HepG2 (cell line): ENCODE results near the gene INPP4B. TPM values are rescaled to one million over a fixed set of nuclear protein-coding genes. Genes with fewer than 3 reads are reported as not detected.

Source experiments
- ATAC-seq: fragments of 200-7000 bp; cut with Tn5 transposase; 3 replicates; pipeline ENCODE4 v1.9.1; 2020; ENCODE audit warnings: mild to moderate bottlenecking, moderate library complexity
- BruUV-seq: library from RNA; stranded (reverse); fragments of 400-500 nt; replicated peaks from 2 replicates; lab custom pipeline; 2021; lab: Mats Ljungman, UMichigan
- CTCF ChIA-PET: fragments of 300-600 bp; formaldehyde crosslinking; extraction: SDS; loops from one replicate; lab custom pipeline; 2021; ENCODE audit warnings: low total read pairs, inconsistent platforms, low intra/inter-chr PET ratio; lab: Yijun Ruan, JAX
- POLR2A ChIA-PET: fragments of 350-600 bp; sonication (Branson Sonifier 250); formaldehyde crosslinking; loops from one replicate; lab custom pipeline; 2020; ENCODE audit warnings: antibody characterized with exemption, inconsistent platforms; lab: Yijun Ruan, JAX
- DNase-seq: peaks from one replicate; pipeline ENCODE4 v3.0.0-alpha.2; 2015; ENCODE audit warnings: low spot score
- FAIRE-seq: peaks from 3 replicates; lab custom pipeline; 2011; peaks lifted over from hg19 to GRCh38; lab: Jason Lieb, UNC
- H2AFZ ChIP-seq: one replicate; pipeline ENCODE4 v1.6.1; 2011; ENCODE audit warnings: low read length, inconsistent platforms
- H3K27ac ChIP-seq: fragments of 300-600 bp; 3 replicates; pipeline ENCODE4 v1.8.0; 2011; ENCODE audit warnings: mixed run types, mild to moderate bottlenecking, mixed read lengths, low read length, inconsistent platforms; ENCODE audit not compliant: insufficient read depth; ENCODE audit errors: extremely low read length
- H3K27me3 ChIP-seq, 2 experiments: fragments of 200-600 bp in 1 of 2; 2 replicates in 1 of 2; 3 replicates in 1 of 2; pipeline versions ENCODE4 v1.6.0 to v1.8.0; 2011; ENCODE audit warnings: low read length in 2 of 2, mild to moderate bottlenecking in 2 of 2, moderate library complexity in 2 of 2, inconsistent platforms in 1 of 2; ENCODE audit not compliant: insufficient read depth in 2 of 2, control insufficient read depth in 1 of 2
- H3K36me3 ChIP-seq, 2 experiments: fragments of 200-600 bp in 1 of 2; replicated peaks in 1 of 2; 2 replicates in 1 of 2; 3 replicates in 1 of 2; pipeline versions ENCODE4 v1.5.1 to v1.8.0; 2011; ENCODE audit warnings: low read length in 2 of 2, inconsistent platforms in 1 of 2; ENCODE audit not compliant: insufficient read depth in 2 of 2, control insufficient read depth in 1 of 2
- H3K4me1 ChIP-seq: 2 replicates; pipeline ENCODE4 v1.5.1; 2012; ENCODE audit warnings: low read length, inconsistent platforms; ENCODE audit not compliant: insufficient read depth
- H3K4me2 ChIP-seq: 2 replicates; pipeline ENCODE4 v1.6.0; 2011; ENCODE audit warnings: low read depth, low read length, inconsistent platforms
- H3K4me3 ChIP-seq, 3 experiments: fragments of 200-600 bp in 1 of 3; sonication (generic), shearing (Covaris generic) in 1 of 3; replicated peaks in 1 of 3; 2 replicates each; pipeline ENCODE4 v1.5.1; 2011 to 2016; ENCODE audit warnings: low read length in 3 of 3, inconsistent platforms in 2 of 3, low read depth in 2 of 3, mild to moderate bottlenecking in 2 of 3, control low read depth in 1 of 3, mixed read lengths in 1 of 3; ENCODE audit not compliant: insufficient read depth in 1 of 3
- H3K79me2 ChIP-seq: one replicate; pipeline ENCODE4 v1.6.1; 2011; ENCODE audit warnings: low read length, inconsistent platforms; ENCODE audit not compliant: insufficient read depth
- H3K9ac ChIP-seq: 2 replicates; pipeline ENCODE4 v1.6.0; 2011; ENCODE audit warnings: mild to moderate bottlenecking, low read depth, low read length, inconsistent platforms; ENCODE audit not compliant: insufficient read depth
- H3K9me3 ChIP-seq: 2 replicates; pipeline ENCODE4 v1.5.1; 2012; ENCODE audit warnings: mild to moderate bottlenecking, low read length
- H4K20me1 ChIP-seq: 2 replicates; pipeline ENCODE4 v1.6.0; 2011; ENCODE audit warnings: inconsistent platforms, mild to moderate bottlenecking, low read length, moderate library complexity; ENCODE audit not compliant: insufficient read depth
- CBX5 ChIP-seq: sonication (generic); formaldehyde crosslinking; IDR thresholded peaks from 2 replicates; pipeline ENCODE4 v1.4.0; 2020; ENCODE audit warnings: missing genetic modification reagents, borderline replicate concordance
- KMT2B ChIP-seq: IDR thresholded peaks from 2 replicates; pipeline ENCODE4 v1.6.1; 2016; ENCODE audit warnings: missing genetic modification reagents, missing compliant biosample characterization
- MZF1 ChIP-seq: sonication (generic); formaldehyde crosslinking; IDR thresholded peaks from 2 replicates; pipeline ENCODE4 v1.8.1; 2023; ENCODE audit warnings: mild to moderate bottlenecking, missing genetic modification reagents, borderline replicate concordance
- SMAD9 ChIP-seq: sonication (generic); formaldehyde crosslinking; IDR thresholded peaks from 2 replicates; pipeline ENCODE4 v1.5.1; 2020; ENCODE audit warnings: mild to moderate bottlenecking, missing genetic modification reagents
- ZFP41 ChIP-seq: sonication (generic); formaldehyde crosslinking; IDR thresholded peaks from 2 replicates; pipeline ENCODE4 v1.4.0; 2020; ENCODE audit warnings: mild to moderate bottlenecking, missing genetic modification reagents, borderline replicate concordance
- ZNF274 ChIP-seq: sonication (generic); formaldehyde crosslinking; IDR thresholded peaks from 2 replicates; pipeline ENCODE4 v1.5.1; 2020; ENCODE audit warnings: mild to moderate bottlenecking, missing genetic modification reagents
- ZNF329 ChIP-seq: sonication (generic); formaldehyde crosslinking; IDR thresholded peaks from 2 replicates; pipeline ENCODE4 v1.9.0; 2021; ENCODE audit warnings: low read depth, mild to moderate bottlenecking, missing genetic modification reagents
- ZNF644 ChIP-seq: IDR thresholded peaks from 2 replicates; pipeline ENCODE4 v1.6.1; 2016; ENCODE audit warnings: low read depth
- ZSCAN29 ChIP-seq: sonication (generic); formaldehyde crosslinking; conservative IDR thresholded peaks from 2 replicates; pipeline ENCODE4 v1.4.0; 2020; ENCODE audit warnings: mild to moderate bottlenecking, missing genetic modification reagents
- in situ Hi-C: cut with HindIII; loops from 2 replicates; pipeline ENCODE4 v1.10.0; 2017; ENCODE audit warnings: low pct_unique_long_range_greater_than_20kb; ENCODE audit not compliant: extremely low pct_ligation_motif_present
- intact Hi-C: fragments of 100-400 bp; cut with micrococcal nuclease; formaldehyde crosslinking; loops from one replicate; pipeline ENCODE4 v1.10.0; 2022; ENCODE audit not compliant: unreplicated experiment
- polyA plus RNA-seq, 8 experiments: library from polyadenylated mRNA; depleted of rRNA in 3 of 8; stranded (reverse) in 7 of 8; unstranded in 1 of 8; fragments of >200 nt; fragmentation: Illumina TruSeq in 4 of 8; extraction: Trizol in 4 of 8; gene quantifications; 2 replicates each; pipeline versions ENCODE4 v1.2.1 to v1.2.3, GENCODE V29; 2011 to 2016; ENCODE audit warnings: low read depth in 4 of 8, missing spikeins in 1 of 8, mixed read lengths in 1 of 8; ENCODE audit not compliant: insufficient read depth in 1 of 8
- total RNA-seq, 5 experiments: library from RNA; depleted of rRNA; stranded (reverse); fragments of >200 nt; fragmentation: Illumina TruSeq; extraction: Trizol; gene quantifications; 2 replicates each; pipeline ENCODE4 v1.2.3, GENCODE V29; 2016; ENCODE audit warnings: low read depth in 1 of 5
- TF ChIP-seq, protein P1 (sequence below): sonication (generic); formaldehyde crosslinking; IDR thresholded peaks from 2 replicates; pipeline ENCODE4 v1.5.0; 2020; ENCODE audit warnings: mild to moderate bottlenecking, missing genetic modification reagents
- TF ChIP-seq, protein P2 (sequence below): sonication (generic); formaldehyde crosslinking; IDR thresholded peaks from 2 replicates; pipeline ENCODE4 v1.5.1; 2020; ENCODE audit warnings: mild to moderate bottlenecking, moderate library complexity, missing genetic modification reagents
- TF ChIP-seq, protein P3 (sequence below): sonication (generic); formaldehyde crosslinking; IDR thresholded peaks from 2 replicates; pipeline ENCODE4 v1.5.0; 2020; ENCODE audit warnings: missing genetic modification reagents

Gene INPP4B
- total and polyA plus RNA-seq, 2 of the 13 experiments (the other 11 are each of a cell fraction or from before 2014, with no cell fraction given): not detected

DNA sequence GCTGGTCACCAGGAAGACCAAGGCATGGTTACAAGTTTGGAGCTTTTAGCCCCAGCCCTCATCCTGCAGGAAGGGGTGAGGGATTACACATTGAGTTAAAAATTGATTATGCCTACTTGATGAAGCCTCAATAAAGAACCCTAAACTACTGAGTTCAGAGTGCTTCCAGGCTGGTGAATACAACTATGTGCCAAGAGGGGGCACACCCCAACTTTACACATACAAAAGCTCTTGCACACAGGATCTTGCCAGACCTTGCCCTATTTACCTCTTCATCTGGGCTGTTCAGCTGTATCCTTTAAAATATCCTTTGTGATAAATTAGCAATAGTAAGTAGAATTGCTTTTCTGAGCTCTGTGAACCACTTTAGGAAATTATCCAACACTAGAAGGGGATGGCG is 489.3 kb downstream of the INPP4B start (continued):
- TF ChIP-seq, protein P1, sequence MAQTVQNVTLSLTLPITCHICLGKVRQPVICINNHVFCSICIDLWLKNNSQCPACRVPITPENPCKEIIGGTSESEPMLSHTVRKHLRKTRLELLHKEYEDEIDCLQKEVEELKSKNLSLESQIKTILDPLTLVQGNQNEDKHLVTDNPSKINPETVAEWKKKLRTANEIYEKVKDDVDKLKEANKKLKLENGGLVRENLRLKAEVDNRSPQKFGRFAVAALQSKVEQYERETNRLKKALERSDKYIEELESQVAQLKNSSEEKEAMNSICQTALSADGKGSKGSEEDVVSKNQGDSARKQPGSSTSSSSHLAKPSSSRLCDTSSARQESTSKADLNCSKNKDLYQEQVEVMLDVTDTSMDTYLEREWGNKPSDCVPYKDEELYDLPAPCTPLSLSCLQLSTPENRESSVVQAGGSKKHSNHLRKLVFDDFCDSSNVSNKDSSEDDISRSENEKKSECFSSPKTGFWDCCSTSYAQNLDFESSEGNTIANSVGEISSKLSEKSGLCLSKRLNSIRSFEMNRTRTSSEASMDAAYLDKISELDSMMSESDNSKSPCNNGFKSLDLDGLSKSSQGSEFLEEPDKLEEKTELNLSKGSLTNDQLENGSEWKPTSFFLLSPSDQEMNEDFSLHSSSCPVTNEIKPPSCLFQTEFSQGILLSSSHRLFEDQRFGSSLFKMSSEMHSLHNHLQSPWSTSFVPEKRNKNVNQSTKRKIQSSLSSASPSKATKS (CRISPR knock-in tag): no peak
- TF ChIP-seq, all 625 proteins: peak for 0

DNA sequence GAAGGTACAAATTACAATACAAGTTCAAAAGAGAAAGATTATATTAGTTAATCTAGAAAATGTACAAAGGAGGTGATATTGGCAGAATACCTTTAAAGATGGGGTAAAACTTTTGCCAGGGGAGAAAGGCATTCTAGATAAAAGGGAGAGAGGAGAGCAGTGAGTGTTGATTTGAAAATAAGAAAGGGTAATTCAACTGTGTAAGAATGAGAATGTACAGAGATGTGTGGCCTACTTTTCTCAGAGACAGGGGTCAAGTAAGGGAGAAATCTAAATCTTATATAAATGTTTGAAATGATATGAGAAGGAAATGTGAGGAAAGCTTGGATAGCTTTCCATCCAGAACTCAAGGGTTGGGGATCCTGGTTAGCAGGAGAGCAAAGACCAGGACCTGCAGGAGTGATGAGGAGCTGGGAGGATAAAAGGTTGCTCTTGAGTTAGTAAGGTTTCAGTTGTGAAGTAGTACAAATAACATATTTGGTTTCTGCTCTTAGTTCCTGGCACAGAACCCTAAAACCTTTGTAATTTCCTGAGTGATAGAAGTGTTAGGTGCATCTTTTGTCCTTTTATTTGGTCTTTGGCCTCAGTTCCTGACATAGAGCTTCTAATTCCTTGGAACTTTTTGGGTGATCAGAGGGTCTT is 489.9 kb downstream of the INPP4B start:
- Histone ChIP-seq H3K27ac (no peak overlapping the region), H3K4me1 (no peaks in the 10 kb centered on the region), H3K27me3 (no peaks in the 10 kb centered on the region), H4K20me1 (no peaks in the 10 kb centered on the region), H3K9ac (no peak overlapping the region), H3K36me3 (no peaks in the 10 kb centered on the region), H2AFZ (no peak overlapping the region), H3K79me2 (no peaks in the 10 kb centered on the region), H3K4me2 (no peak overlapping the region), H3K4me3 (no peak overlapping the region), H3K9me3 (no peaks in the 10 kb centered on the region)
- DNase-seq (no peak), FAIRE-seq (no peak), ATAC-seq (no peak)
- ChIA-PET POLR2A (no interaction called here), CTCF (no interaction called here)
- TF ChIP-seq MZF1 (CRISPR knock-in tag) (no peak), ZNF644 (CRISPR knock-in tag) (no peak), ZNF329 (no peak), SMAD9 (CRISPR knock-in tag) (no peak), CBX5 (CRISPR knock-in tag) (no peak), ZSCAN29 (CRISPR knock-in tag) (no peak), ZNF274 (CRISPR knock-in tag) (no peak), ZFP41 (CRISPR knock-in tag) (no peak), KMT2B (CRISPR knock-in tag) (no peak)
- TF ChIP-seq, protein P2, sequence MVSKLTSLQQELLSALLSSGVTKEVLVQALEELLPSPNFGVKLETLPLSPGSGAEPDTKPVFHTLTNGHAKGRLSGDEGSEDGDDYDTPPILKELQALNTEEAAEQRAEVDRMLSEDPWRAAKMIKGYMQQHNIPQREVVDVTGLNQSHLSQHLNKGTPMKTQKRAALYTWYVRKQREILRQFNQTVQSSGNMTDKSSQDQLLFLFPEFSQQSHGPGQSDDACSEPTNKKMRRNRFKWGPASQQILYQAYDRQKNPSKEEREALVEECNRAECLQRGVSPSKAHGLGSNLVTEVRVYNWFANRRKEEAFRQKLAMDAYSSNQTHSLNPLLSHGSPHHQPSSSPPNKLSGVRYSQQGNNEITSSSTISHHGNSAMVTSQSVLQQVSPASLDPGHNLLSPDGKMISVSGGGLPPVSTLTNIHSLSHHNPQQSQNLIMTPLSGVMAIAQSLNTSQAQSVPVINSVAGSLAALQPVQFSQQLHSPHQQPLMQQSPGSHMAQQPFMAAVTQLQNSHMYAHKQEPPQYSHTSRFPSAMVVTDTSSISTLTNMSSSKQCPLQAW (CRISPR knock-in tag): no peak
- TF ChIP-seq, protein P3, sequence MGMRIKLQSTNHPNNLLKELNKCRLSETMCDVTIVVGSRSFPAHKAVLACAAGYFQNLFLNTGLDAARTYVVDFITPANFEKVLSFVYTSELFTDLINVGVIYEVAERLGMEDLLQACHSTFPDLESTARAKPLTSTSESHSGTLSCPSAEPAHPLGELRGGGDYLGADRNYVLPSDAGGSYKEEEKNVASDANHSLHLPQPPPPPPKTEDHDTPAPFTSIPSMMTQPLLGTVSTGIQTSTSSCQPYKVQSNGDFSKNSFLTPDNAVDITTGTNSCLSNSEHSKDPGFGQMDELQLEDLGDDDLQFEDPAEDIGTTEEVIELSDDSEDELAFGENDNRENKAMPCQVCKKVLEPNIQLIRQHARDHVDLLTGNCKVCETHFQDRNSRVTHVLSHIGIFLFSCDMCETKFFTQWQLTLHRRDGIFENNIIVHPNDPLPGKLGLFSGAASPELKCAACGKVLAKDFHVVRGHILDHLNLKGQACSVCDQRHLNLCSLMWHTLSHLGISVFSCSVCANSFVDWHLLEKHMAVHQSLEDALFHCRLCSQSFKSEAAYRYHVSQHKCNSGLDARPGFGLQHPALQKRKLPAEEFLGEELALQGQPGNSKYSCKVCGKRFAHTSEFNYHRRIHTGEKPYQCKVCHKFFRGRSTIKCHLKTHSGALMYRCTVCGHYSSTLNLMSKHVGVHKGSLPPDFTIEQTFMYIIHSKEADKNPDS (CRISPR knock-in tag): no peak
- in situ Hi-C loops (loop anchor here (5.0 to 10.0 kb wide), 2 partner anchors 369 to 491 kb away; partner anchors contain the start of gene INPP4B), intact Hi-C loops (no loop called here)
- no TSS peak for BruUV-seq
